Measurements from ENCODE around the gene RPS29. TPM values are rescaled to one million over a fixed set of nuclear protein-coding genes. Genes with fewer than 3 reads are reported as not detected.

Gene RPS29
- total RNA-seq, 1 experiment from 2014 or later, result 1,733 TPM

DNA sequence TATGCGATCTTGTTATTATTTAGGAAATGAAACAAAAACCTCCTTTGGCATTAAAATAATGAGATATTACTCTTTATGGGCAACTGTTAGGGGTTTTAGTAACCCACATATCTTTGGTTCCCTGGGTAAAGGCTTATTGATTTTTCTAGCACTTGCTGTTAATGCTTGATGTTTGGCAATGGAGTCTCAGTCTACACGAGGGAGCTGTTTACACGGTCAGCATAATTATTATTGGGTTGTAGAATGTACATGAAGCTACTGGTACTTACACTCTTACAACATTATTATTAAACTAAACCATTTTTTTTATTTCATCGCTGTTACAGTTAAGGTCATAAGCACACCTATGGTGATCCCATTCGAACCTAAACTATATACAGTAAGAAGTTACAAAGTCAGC, 12.1 kb downstream of the RPS29 start:
- H3K27ac Mint-ChIP-seq (ENCODE audit: unreplicated experiment), result no peak overlapping the region
- Histone ChIP-seq H3K9me3 (peaks cover 6% of the 10 kb centered on the region; the same call in 1 of the 2 replicates), H3K4me3 (ENCODE audit: low read depth, low read length) (no peak overlapping the region), H3K27me3 (replicated peaks; ENCODE audit: control insufficient read depth, insufficient read depth, low read length) (no peaks in the 10 kb centered on the region), H3K4me1 (no peaks in the 10 kb centered on the region), H3K36me3 (ENCODE audit: control insufficient read depth, insufficient read depth, low read length) (peaks cover 3% of the 10 kb centered on the region)
- H3K4me3 Mint-ChIP-seq (ENCODE audit: unreplicated experiment), result no peak overlapping the region
- peaks cover 62% of the 10 kb centered on the region for H3K36me3 Mint-ChIP-seq (ENCODE audit: insufficient read depth, unreplicated experiment)
- BruUV-seq (replicated peaks), result no TSS peak
- no peak for DNase-seq
- H3K9me3 Mint-ChIP-seq (ENCODE audit: unreplicated experiment), result peaks cover 9% of the 10 kb centered on the region
- intact Hi-C loops (cut with micrococcal nuclease; ENCODE audit: unreplicated experiment), result no loop called here
- TF ChIP-seq, protein P1, sequence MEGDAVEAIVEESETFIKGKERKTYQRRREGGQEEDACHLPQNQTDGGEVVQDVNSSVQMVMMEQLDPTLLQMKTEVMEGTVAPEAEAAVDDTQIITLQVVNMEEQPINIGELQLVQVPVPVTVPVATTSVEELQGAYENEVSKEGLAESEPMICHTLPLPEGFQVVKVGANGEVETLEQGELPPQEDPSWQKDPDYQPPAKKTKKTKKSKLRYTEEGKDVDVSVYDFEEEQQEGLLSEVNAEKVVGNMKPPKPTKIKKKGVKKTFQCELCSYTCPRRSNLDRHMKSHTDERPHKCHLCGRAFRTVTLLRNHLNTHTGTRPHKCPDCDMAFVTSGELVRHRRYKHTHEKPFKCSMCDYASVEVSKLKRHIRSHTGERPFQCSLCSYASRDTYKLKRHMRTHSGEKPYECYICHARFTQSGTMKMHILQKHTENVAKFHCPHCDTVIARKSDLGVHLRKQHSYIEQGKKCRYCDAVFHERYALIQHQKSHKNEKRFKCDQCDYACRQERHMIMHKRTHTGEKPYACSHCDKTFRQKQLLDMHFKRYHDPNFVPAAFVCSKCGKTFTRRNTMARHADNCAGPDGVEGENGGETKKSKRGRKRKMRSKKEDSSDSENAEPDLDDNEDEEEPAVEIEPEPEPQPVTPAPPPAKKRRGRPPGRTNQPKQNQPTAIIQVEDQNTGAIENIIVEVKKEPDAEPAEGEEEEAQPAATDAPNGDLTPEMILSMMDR (IDR thresholded peaks at IDR 0.05; ENCODE audit: insufficient read depth in 1 of 2, low read depth in 1 of 2, low read length in 1 of 2, severe bottlenecking in 1 of 2, unreplicated experiment in 1 of 2), result no peak
- POLR2A ChIA-PET, result no interaction called here
- H3K4me1 Mint-ChIP-seq (ENCODE audit: low read depth, unreplicated experiment), result no peaks in the 10 kb centered on the region
- CTCF ChIA-PET, result no interaction called here
- H3K27me3 Mint-ChIP-seq (ENCODE audit: insufficient read depth, unreplicated experiment), result no peaks in the 10 kb centered on the region

DNA sequence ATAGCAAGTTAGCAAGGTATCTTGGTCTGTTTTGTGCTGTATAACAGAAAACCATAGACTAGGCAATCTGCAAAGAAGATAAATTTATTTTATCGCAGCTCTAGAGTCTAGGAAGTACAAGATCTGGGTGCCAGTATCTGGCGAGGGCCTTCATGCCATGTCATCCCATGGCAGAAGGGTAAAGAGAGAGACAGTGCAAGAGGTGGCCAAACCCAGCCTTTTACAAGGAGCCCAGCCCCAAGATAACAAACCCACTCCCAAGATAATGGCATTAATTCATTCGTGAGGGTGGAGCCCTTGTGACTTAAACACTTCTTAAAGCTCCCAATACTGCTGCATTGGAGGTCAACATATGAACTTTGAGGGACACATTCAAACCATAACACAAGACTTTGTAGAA, 16.9 kb downstream of the RPS29 start:
- Histone ChIP-seq H3K36me3 (ENCODE audit: control insufficient read depth, insufficient read depth, low read length) (no peaks in the 10 kb centered on the region), H3K4me1 (no peaks in the 10 kb centered on the region), H3K9me3 (peaks cover 6% of the 10 kb centered on the region; the same call in 1 of the 2 replicates), H3K27me3 (replicated peaks; ENCODE audit: control insufficient read depth, insufficient read depth, low read length) (no peaks in the 10 kb centered on the region), H3K4me3 (ENCODE audit: low read depth, low read length) (no peak overlapping the region)
- Mint-ChIP-seq H3K4me3 (ENCODE audit: unreplicated experiment) (no peak overlapping the region), H3K27me3 (ENCODE audit: insufficient read depth, unreplicated experiment) (no peaks in the 10 kb centered on the region), H3K4me1 (ENCODE audit: low read depth, unreplicated experiment) (no peaks in the 10 kb centered on the region), H3K27ac (ENCODE audit: unreplicated experiment) (no peak overlapping the region), H3K9me3 (ENCODE audit: unreplicated experiment) (peaks cover 9% of the 10 kb centered on the region), H3K36me3 (ENCODE audit: insufficient read depth, unreplicated experiment) (peaks cover 23% of the 10 kb centered on the region)
- CTCF ChIA-PET, result no interaction called here
- POLR2A ChIA-PET, result no interaction called here
- no peak for DNase-seq
- BruUV-seq (replicated peaks), result no TSS peak
- intact Hi-C loops (cut with micrococcal nuclease; ENCODE audit: unreplicated experiment), result no loop called here
- TF ChIP-seq, protein P1 (IDR thresholded peaks at IDR 0.05; ENCODE audit: insufficient read depth in 1 of 2, low read depth in 1 of 2, low read length in 1 of 2, severe bottlenecking in 1 of 2, unreplicated experiment in 1 of 2), result no peak

DNA sequence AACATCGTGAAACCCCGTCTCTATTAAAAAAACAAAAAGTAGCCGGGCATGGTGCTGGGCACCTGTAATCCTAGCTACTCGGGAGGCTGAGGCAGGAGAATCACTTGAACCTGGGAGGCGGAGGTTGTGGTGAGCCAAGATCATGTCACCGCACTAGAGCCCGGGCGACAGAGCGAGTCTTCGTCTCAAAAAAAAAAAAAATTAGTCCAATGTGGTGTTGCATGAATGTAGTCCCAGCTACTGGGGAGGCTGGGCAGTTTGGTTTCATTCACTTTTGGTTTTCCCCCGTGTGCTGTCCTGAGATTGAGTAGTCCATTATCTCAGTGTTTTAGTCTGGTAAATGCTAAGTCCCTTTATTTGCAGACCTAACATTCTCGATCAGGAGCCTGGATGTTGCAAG, 19.5 kb downstream of the RPS29 start:
- intact Hi-C loops (cut with micrococcal nuclease; ENCODE audit: unreplicated experiment), result no loop called here
- Mint-ChIP-seq H3K27me3 (ENCODE audit: insufficient read depth, unreplicated experiment) (no peaks in the 10 kb centered on the region), H3K4me1 (ENCODE audit: low read depth, unreplicated experiment) (no peaks in the 10 kb centered on the region), H3K4me3 (ENCODE audit: unreplicated experiment) (no peak overlapping the region), H3K9me3 (ENCODE audit: unreplicated experiment) (no peaks in the 10 kb centered on the region), H3K36me3 (ENCODE audit: insufficient read depth, unreplicated experiment) (peaks cover 12% of the 10 kb centered on the region), H3K27ac (ENCODE audit: unreplicated experiment) (no peak overlapping the region)
- no peaks in the 10 kb centered on the region for H3K4me1 ChIP-seq
- DNase-seq, result no peak
- no TSS peak for BruUV-seq (replicated peaks)
- TF ChIP-seq, protein P1 (IDR thresholded peaks at IDR 0.05; ENCODE audit: insufficient read depth in 1 of 2, low read depth in 1 of 2, low read length in 1 of 2, severe bottlenecking in 1 of 2, unreplicated experiment in 1 of 2), result no peak
- no peak overlapping the region for H3K4me3 ChIP-seq (ENCODE audit: low read depth, low read length)
- H3K27me3 ChIP-seq (replicated peaks; ENCODE audit: control insufficient read depth, insufficient read depth, low read length), result no peaks in the 10 kb centered on the region
- POLR2A ChIA-PET, result no interaction called here
- H3K36me3 ChIP-seq (ENCODE audit: control insufficient read depth, insufficient read depth, low read length), result no peaks in the 10 kb centered on the region
- CTCF ChIA-PET, result no interaction called here
- no peaks in the 10 kb centered on the region for H3K9me3 ChIP-seq

All from Caco-2 (cell line).